Upper lobe of left lung (tissue), 4 donors: ENCODE measurements around the gene PPFIA2.

ENCODE experiments used
- CTCF ChIP-seq, 6 experiments: fragments of 450-650 bp in 4 of 6; fragments of 200-600 bp in 2 of 6; sonication (generic) in 2 of 6; IDR thresholded peaks; one replicate each; pipeline ENCODE4 v1.5.1; 2016 to 2019; ENCODE audit warnings: antibody characterized with exemption in 6 of 6
- POLR2A ChIP-seq, 4 donors: fragments of 450-650 bp; IDR thresholded peaks; one replicate each; pipeline ENCODE4 v1.5.1; 2016 to 2017; ENCODE audit warnings: antibody characterized with exemption in 4 of 4, mild to moderate bottlenecking in 2 of 4

- TF ChIP-seq CTCF (IDR thresholded peaks at IDR 0.05), result no peak
- TF ChIP-seq POLR2A (IDR thresholded peaks at IDR 0.05), result no peak
Observed at GRCh38 chr12:81500788-81501187, 258.4 kb downstream of the PPFIA2 start.
